Endothelial cell of umbilical vein (primary cell): ENCODE data around the gene ARHGAP15. TPM values are rescaled to one million over a fixed set of nuclear protein-coding genes. Genes with fewer than 3 reads are reported as not detected.

ENCODE experiments used
- BruUV-seq: library from RNA; stranded (reverse); fragments of 400-500 nt; replicated peaks from 2 replicates; lab custom pipeline; 2021; lab: Mats Ljungman, UMichigan
- CTCF ChIA-PET: fragments of 300-600, 350-600 bp; sonication (Branson Sonifier 250); formaldehyde crosslinking; loops from one replicate; lab custom pipeline; 2021; ENCODE audit warnings: antibody characterized with exemption, inconsistent platforms; lab: Charles Lee
- POLR2A ChIA-PET: fragments of 300-600, 350-600 bp; sonication (Branson Sonifier 250); formaldehyde crosslinking; loops from one replicate; lab custom pipeline; 2021; ENCODE audit warnings: antibody characterized with exemption, inconsistent platforms; lab: Charles Lee
- DNase-seq: peaks from one replicate; pipeline ENCODE4 v3.0.0-alpha.2; 2011; ENCODE audit warnings: low read depth, low spot score
- FAIRE-seq: peaks from 2 replicates; lab custom pipeline; 2011; peaks lifted over from hg19 to GRCh38; lab: Jason Lieb, UNC
- H2AFZ ChIP-seq: 2 replicates; pipeline ENCODE4 v1.6.0; 2012; ENCODE audit warnings: low read depth, low read length, control low read depth, inconsistent platforms
- H3K27ac ChIP-seq: 2 replicates; pipeline ENCODE4 v1.5.1; 2011; ENCODE audit warnings: low read depth, mild to moderate bottlenecking, control low read depth, low read length, moderate library complexity; ENCODE audit not compliant: insufficient read depth
- H3K27me3 ChIP-seq, 2 experiments: 2 replicates each; pipeline versions ENCODE4 v1.6.0 to v1.6.1; 2011; ENCODE audit warnings: low read length in 2 of 2, mixed read lengths in 1 of 2; ENCODE audit not compliant: control insufficient read depth in 2 of 2, insufficient read depth in 2 of 2
- H3K36me3 ChIP-seq, 2 experiments: 2 replicates in 1 of 2; 3 replicates in 1 of 2; pipeline ENCODE4 v1.5.1; 2011; ENCODE audit warnings: low read length in 2 of 2, mild to moderate bottlenecking in 1 of 2, moderate library complexity in 1 of 2; ENCODE audit not compliant: control insufficient read depth in 2 of 2, insufficient read depth in 2 of 2; ENCODE audit errors: extremely low read depth in 1 of 2
- H3K4me1 ChIP-seq: 3 replicates; pipeline ENCODE4 v1.5.1; 2011; ENCODE audit warnings: mild to moderate bottlenecking, low read length; ENCODE audit not compliant: control insufficient read depth, insufficient read depth; ENCODE audit errors: extremely low read depth
- H3K4me2 ChIP-seq: 2 replicates; pipeline ENCODE4 v1.6.1; 2011; ENCODE audit warnings: low read length, control low read depth, mixed read lengths; ENCODE audit not compliant: insufficient read depth
- H3K4me3 ChIP-seq, 3 experiments: fragments of 200-600 bp in 1 of 3; sonication (generic), shearing (Covaris generic) in 1 of 3; replicated peaks in 1 of 3; 2 replicates each; pipeline ENCODE4 v1.5.1; 2011 to 2016; ENCODE audit warnings: control low read depth in 3 of 3, low read length in 3 of 3, mild to moderate bottlenecking in 2 of 3, inconsistent platforms in 1 of 3, low read depth in 1 of 3, moderate library complexity in 1 of 3; ENCODE audit not compliant: insufficient read depth in 1 of 3
- H3K79me2 ChIP-seq: 2 replicates; pipeline ENCODE4 v1.6.0; 2012; ENCODE audit warnings: low read length, inconsistent platforms; ENCODE audit not compliant: control insufficient read depth, insufficient read depth
- H3K9ac ChIP-seq: replicated peaks from 2 replicates; pipeline ENCODE3; 2011; ENCODE audit warnings: low read length, control low read depth; ENCODE audit not compliant: insufficient read depth; ENCODE audit errors: extremely low read depth
- H3K9me1 ChIP-seq: replicated peaks from 3 replicates; pipeline ENCODE4 v1.6.0; 2011; ENCODE audit warnings: mild to moderate bottlenecking, low read length; ENCODE audit not compliant: control insufficient read depth, insufficient read depth; ENCODE audit errors: extremely low read depth
- H3K9me3 ChIP-seq: replicated peaks from 2 replicates; pipeline ENCODE4 v1.5.1; 2012; ENCODE audit warnings: low read length, inconsistent platforms; ENCODE audit not compliant: control insufficient read depth, insufficient read depth
- H4K20me1 ChIP-seq: replicated peaks from 2 replicates; pipeline ENCODE3; 2011; ENCODE audit warnings: mild to moderate bottlenecking, low read length; ENCODE audit not compliant: control insufficient read depth, insufficient read depth; ENCODE audit errors: extremely low read depth
- EZH2 ChIP-seq: IDR thresholded peaks from 2 replicates; pipeline ENCODE4 v1.6.1; 2012; ENCODE audit warnings: borderline replicate concordance, low read depth, mild to moderate bottlenecking, moderate library complexity, low read length, inconsistent platforms; ENCODE audit not compliant: severe bottlenecking
- FOS ChIP-seq: IDR thresholded peaks from 2 replicates; pipeline ENCODE4 v1.6.1; 2011; ENCODE audit warnings: mild to moderate bottlenecking, low read length, moderate library complexity, borderline replicate concordance; ENCODE audit not compliant: insufficient read depth
- GATA2 ChIP-seq: IDR thresholded peaks from 2 replicates; pipeline ENCODE4 v1.7.0; 2011; ENCODE audit warnings: low read depth, mild to moderate bottlenecking, moderate library complexity, mixed read lengths, low read length; ENCODE audit not compliant: insufficient read length, insufficient read depth
- JUN ChIP-seq: IDR thresholded peaks from 2 replicates; pipeline ENCODE4 v1.6.1; 2011; ENCODE audit warnings: borderline replicate concordance, low read depth; ENCODE audit not compliant: insufficient read length, insufficient read depth
- MYC ChIP-seq: IDR thresholded peaks from one replicate; pipeline ENCODE4 v1.6.1; 2011; ENCODE audit warnings: mild to moderate bottlenecking, low read depth, low read length
- POLR2A ChIP-seq: IDR thresholded peaks from 2 replicates; pipeline ENCODE4 v1.6.1; 2012; ENCODE audit warnings: low read depth, mild to moderate bottlenecking, control low read depth, low read length
- POLR2AphosphoS5 ChIP-seq: IDR thresholded peaks from 2 replicates; pipeline ENCODE4 v1.6.1; 2012; ENCODE audit warnings: low read depth, mild to moderate bottlenecking, control low read depth, low read length, moderate library complexity; ENCODE audit not compliant: insufficient read depth
- dilution Hi-C: fragments of 300-500 bp; cut with MboI; formaldehyde crosslinking; loops from one replicate; pipeline ENCODE4 v1.15.0; 2019; ENCODE audit warnings: low sequenced_read_pairs; ENCODE audit not compliant: extremely low pct_ligation_motif_present
- intact Hi-C: fragments of 100-400 bp; cut with micrococcal nuclease; formaldehyde crosslinking; loops from one replicate; pipeline ENCODE4 v1.10.0; 2022
- polyA plus RNA-seq, 4 experiments: library from polyadenylated mRNA; depleted of rRNA in 3 of 4; stranded (reverse) in 3 of 4; unstranded in 1 of 4; fragments of >200 nt; gene quantifications; 2 replicates each; pipeline versions ENCODE4 v1.2.1 to v1.2.3, GENCODE V29; 2011 to 2012; ENCODE audit warnings: missing spikeins in 1 of 4
- total RNA-seq: library from RNA; stranded (reverse); gene quantifications from 2 replicates; pipeline ENCODE4 v1.2.3, GENCODE V29; 2021
- TF ChIP-seq, protein P1 (sequence below), 2 donors: IDR thresholded peaks; 1 replicate in 1 of 2; 2 replicates in 1 of 2; pipeline ENCODE4 v1.5.1; 2011; ENCODE audit warnings: low read length in 2 of 2, mild to moderate bottlenecking in 2 of 2, moderate library complexity in 2 of 2, control low read depth in 1 of 2, inconsistent platforms in 1 of 2, low read depth in 1 of 2; ENCODE audit not compliant: insufficient read depth in 1 of 2; ENCODE audit errors: extremely low read depth in 1 of 2
- TF ChIP-seq, protein P2 (sequence below): IDR thresholded peaks from 2 replicates; pipeline ENCODE4 v1.6.1; 2011; ENCODE audit not compliant: insufficient read depth, insufficient read length

ARHGAP15 gene
- total and polyA plus RNA-seq, 2 donors (not counting 3 experiments of a cell fraction or from before 2014, with no cell fraction given): not detected

GRCh38 chr2:143717053-143717452 lies 587.8 kb downstream of the ARHGAP15 start:
- H4K20me1 ChIP-seq: no peaks in the 10 kb centered on the region
- intact Hi-C loops: no loop called here
- FAIRE-seq (no peak), DNase-seq (no peak)
- H3K36me3 ChIP-seq: no peaks in the 10 kb centered on the region
- no TSS peak for BruUV-seq
- no peaks in the 10 kb centered on the region for H3K9me1 ChIP-seq
- CTCF ChIA-PET: no interaction called here
- no peaks in the 10 kb centered on the region for H3K4me1 ChIP-seq
- H2AFZ ChIP-seq: no peak overlapping the region
- H3K4me3 ChIP-seq: no peak overlapping the region
- no peaks in the 10 kb centered on the region for H3K27me3 ChIP-seq
- dilution Hi-C loops: no loop called here
- no peaks in the 10 kb centered on the region for H3K79me2 ChIP-seq
- H3K4me2 ChIP-seq: no peak overlapping the region
- no peak overlapping the region for H3K9ac ChIP-seq
- H3K9me3 ChIP-seq: no peaks in the 10 kb centered on the region
- TF ChIP-seq FOS (no peak), POLR2AphosphoS5 (no peak), POLR2A (no peak), EZH2 (no peak)
- H3K27ac ChIP-seq: no peak overlapping the region
- POLR2A ChIA-PET: no interaction called here

- ChIA-PET CTCF (no interaction called here), POLR2A (no interaction called here)
- Histone ChIP-seq H2AFZ (no peak overlapping the region), H3K4me2 (no peak overlapping the region), H3K4me3 (no peak overlapping the region), H3K9ac (no peak overlapping the region), H4K20me1 (no peaks in the 10 kb centered on the region), H3K4me1 (no peaks in the 10 kb centered on the region), H3K9me3 (no peaks in the 10 kb centered on the region), H3K27me3 (no peaks in the 10 kb centered on the region), H3K79me2 (no peaks in the 10 kb centered on the region), H3K27ac (no peak overlapping the region), H3K36me3 (no peaks in the 10 kb centered on the region), H3K9me1 (no peaks in the 10 kb centered on the region)
- no peak for FAIRE-seq
- TF ChIP-seq, protein P1, sequence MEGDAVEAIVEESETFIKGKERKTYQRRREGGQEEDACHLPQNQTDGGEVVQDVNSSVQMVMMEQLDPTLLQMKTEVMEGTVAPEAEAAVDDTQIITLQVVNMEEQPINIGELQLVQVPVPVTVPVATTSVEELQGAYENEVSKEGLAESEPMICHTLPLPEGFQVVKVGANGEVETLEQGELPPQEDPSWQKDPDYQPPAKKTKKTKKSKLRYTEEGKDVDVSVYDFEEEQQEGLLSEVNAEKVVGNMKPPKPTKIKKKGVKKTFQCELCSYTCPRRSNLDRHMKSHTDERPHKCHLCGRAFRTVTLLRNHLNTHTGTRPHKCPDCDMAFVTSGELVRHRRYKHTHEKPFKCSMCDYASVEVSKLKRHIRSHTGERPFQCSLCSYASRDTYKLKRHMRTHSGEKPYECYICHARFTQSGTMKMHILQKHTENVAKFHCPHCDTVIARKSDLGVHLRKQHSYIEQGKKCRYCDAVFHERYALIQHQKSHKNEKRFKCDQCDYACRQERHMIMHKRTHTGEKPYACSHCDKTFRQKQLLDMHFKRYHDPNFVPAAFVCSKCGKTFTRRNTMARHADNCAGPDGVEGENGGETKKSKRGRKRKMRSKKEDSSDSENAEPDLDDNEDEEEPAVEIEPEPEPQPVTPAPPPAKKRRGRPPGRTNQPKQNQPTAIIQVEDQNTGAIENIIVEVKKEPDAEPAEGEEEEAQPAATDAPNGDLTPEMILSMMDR (IDR thresholded peaks at IDR 0.05; ENCODE audit: extremely low read depth in 1 of 2, insufficient read depth in 1 of 2, low read depth in 1 of 2, low read length in 2 of 2): no peak
- TF ChIP-seq, protein P2, sequence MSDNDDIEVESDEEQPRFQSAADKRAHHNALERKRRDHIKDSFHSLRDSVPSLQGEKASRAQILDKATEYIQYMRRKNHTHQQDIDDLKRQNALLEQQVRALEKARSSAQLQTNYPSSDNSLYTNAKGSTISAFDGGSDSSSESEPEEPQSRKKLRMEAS: no peak
- TF ChIP-seq EZH2 (no peak), FOS (no peak), POLR2AphosphoS5 (no peak), MYC (no peak), GATA2 (no peak), POLR2A (no peak), JUN (no peak)
- dilution Hi-C loops: no loop called here
- intact Hi-C loops: no loop called here
- BruUV-seq: no TSS peak
- DNase-seq: no peak
Observed at GRCh38 chr2:143717536-143718168, 588.4 kb downstream of the ARHGAP15 start.
